ENCODE results near the gene HNRNPF. TPM values are rescaled to one million over a fixed set of nuclear protein-coding genes. Genes with fewer than 3 reads are reported as not detected.

The HNRNPF gene
- total RNA-seq, 1 donor from 2014 or later: 122 TPM

GRCh38 chr10:43376828-43377423 lies 32.1 kb downstream of the HNRNPF start:
- DNase-seq: no peak

- no peak for DNase-seq
These were observed 32.8 kb downstream of the HNRNPF start for GRCh38 chr10:43376046-43376635.

- DNase-seq: no peak
These were observed 33.5 kb downstream of the HNRNPF start for GRCh38 chr10:43375401-43376020.

GRCh38 chr10:43374194-43374593 lies 34.8 kb downstream of the HNRNPF start:
- DNase-seq: no peak

- DNase-seq: no peak
These were observed 35.5 kb downstream of the HNRNPF start for GRCh38 chr10:43373461-43373860.

GRCh38 chr10:43372765-43373361 lies 36.1 kb downstream of the HNRNPF start:
- DNase-seq: no peak

GRCh38 chr10:43371418-43371817 lies 37.6 kb downstream of the HNRNPF start, which contains the start of gene FXYD4:
TSS of gene FXYD4 (plus strand) at chr10:43371636. CDS start at chr10:43373747, 2,111 bp downstream.
- DNase-seq: no peak

- no peak for DNase-seq
These were observed 38.2 kb downstream of the HNRNPF start for GRCh38 chr10:43370671-43371215.

GRCh38 chr10:43369921-43370320 lies 39.1 kb downstream of the HNRNPF start:
- no peak for DNase-seq

GRCh38 chr10:43365001-43365400 lies 44.0 kb downstream of the HNRNPF start:
- DNase-seq: no peak

GRCh38 chr10:43362191-43362839 lies 46.7 kb downstream of the HNRNPF start:
- peak; percentile 86 for DNase-seq

- DNase-seq: no peak
These were observed 47.3 kb downstream of the HNRNPF start for GRCh38 chr10:43361547-43362190.

GRCh38 chr10:43360086-43360485 lies 48.9 kb downstream of the HNRNPF start:
- no peak for DNase-seq

- no peak for DNase-seq
These were observed 53.1 kb downstream of the HNRNPF start for GRCh38 chr10:43355749-43356371.

- DNase-seq: no peak
These were observed 54.1 kb downstream of the HNRNPF start for GRCh38 chr10:43354879-43355380.

GRCh38 chr10:43354330-43354635 lies 54.7 kb downstream of the HNRNPF start:
- DNase-seq: no peak

GRCh38 chr10:43353495-43354329 lies 55.3 kb downstream of the HNRNPF start:
- DNase-seq: no peak

- no peak for DNase-seq
These were observed 56.0 kb downstream of the HNRNPF start for GRCh38 chr10:43352951-43353350.

- DNase-seq: no peak
These were observed 57.7 kb downstream of the HNRNPF start for GRCh38 chr10:43351301-43351700.

- no peak for DNase-seq
These were observed 58.3 kb downstream of the HNRNPF start for GRCh38 chr10:43350686-43351085.

- DNase-seq: no peak
These were observed 58.8 kb downstream of the HNRNPF start for GRCh38 chr10:43350156-43350555.

All from skin of body (tissue), 2 donors.